Activated CD8-positive, alpha-beta memory T cell treated with anti-CD3 and anti-CD28 coated beads, Interleukin-2, amount 50 U/mL, for 24 hours (primary cell): ENCODE measurements around the gene C11orf98.
"Not testable (repeated sequence)": the region's sequence is repeated elsewhere in the genome, so short reads cannot be mapped to it uniquely, and the experiment has no call there.

ENCODE experiments used
- DNase-seq: peaks from one replicate; pipeline ENCODE4 v3.0.0-alpha.2; 2020; ENCODE audit errors: extremely low read depth

The C11orf98 gene

DNA sequence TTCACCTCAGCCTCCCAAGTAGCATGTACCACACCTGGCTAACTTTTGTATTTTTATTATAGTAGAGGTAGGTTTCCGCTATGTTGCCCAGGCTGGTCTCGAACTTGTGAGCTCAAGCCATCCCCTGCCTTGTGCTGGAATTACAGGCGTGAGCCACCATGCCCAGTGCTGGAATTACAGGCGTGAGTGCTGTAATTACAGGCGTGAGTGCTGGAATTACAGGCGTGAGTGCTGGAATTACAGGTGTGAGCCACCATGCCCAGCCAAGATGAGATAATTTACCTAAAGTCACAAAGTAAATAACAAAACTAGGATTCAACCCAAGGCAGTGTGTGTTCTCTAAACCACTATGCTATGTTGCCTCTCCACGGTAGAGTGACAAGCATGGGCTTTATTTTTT lies 17.5 kb upstream of the C11orf98 start:
- DNase-seq: no peak

DNA sequence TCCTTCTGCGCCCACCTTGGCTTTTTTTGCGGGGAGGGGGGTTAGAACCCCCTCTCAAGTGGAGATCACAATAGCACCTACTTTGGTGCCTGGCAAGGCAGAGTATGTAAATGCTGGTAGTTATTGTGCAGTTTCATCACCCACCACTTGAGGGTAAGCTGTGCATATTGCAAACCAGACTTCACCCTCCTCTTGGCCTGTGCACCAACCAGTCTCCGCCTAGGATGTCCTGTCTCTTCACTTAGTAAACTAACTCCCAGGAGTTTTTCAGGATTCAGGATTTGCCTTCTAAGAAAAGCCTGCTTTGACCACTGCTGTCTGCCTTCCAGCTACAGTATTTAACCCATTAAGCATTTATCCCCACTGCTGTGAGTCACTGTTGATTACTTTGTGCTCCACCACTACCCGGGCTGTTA lies 15.8 kb upstream of the C11orf98 start:
- no peak for DNase-seq

DNA sequence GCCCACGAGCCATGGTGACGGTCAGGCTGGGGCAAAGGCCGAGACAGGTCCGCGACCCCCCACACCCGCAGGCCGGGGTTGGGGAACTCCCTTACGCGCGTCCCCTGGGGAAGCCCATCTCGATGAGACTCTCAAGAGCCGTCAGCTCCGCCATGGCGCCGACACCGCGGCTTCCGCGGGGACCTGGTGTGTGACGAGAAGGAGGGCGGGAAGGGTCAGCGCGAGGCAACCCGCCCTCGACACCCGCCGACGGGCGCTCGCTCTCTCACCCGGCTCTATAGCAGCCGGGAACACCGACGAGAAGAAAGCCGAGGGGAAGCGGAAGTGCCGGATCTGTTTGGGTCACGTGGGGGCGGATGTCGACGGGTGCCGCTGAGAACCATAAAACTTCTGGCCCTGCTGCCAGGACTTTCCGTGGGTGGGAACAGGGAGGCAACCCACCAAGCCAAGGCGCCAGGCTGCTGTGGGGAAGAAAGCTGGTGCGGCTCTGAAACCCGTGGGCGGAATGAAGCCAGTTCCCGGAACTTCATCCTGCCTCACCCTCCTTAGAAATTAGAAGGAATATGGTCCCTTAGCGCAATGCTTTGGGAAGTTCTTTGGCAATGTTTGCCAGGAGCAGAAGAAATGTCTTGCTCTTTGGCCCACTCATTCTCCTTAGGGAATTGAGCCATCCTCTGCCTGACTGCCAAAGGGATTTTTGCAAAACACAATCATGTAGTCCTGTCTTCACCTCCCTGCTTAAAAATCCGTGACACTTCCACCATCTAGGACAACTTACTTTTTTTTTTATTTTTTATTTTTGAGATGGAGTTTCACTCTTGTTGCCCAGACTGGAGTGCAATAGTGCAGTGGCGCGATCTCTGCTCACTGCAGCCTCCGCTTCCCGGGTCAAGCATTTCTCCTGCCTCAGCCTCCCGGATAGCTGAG lies 14.0 kb upstream of the C11orf98 start, which contains the start of gene UBXN1:
Gene UBXN1, minus strand, starts transcription at position 304 of the 927 bp plus-strand sequence. Its CDS starts 150 bp downstream, at position 154.
- peak; percentile 77 for DNase-seq

DNA sequence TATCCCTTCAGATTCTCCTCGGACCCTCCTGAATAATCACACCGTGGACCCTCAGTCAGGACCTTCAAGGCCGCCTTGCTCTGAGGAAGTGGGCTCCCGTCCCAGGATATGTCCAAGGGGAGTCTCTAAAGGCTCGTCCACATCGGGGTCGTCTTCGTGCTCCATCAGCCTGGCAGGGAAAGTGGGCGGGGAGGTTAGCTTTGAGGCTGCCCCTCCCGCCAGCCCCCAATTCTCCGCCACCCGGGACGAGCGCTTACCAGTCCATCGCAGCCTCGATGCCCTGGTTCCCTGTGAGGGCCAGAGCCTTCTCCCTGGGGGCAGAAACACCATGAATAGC lies 13.4 kb upstream of the C11orf98 start:
- no peak for DNase-seq

- DNase-seq: no peak
These were observed 12.7 kb upstream of the C11orf98 start for GRCh38 chr11:62677714-62678113.

GRCh38 chr11:62677156-62677555 lies 12.1 kb upstream of the C11orf98 start:
- DNase-seq: no peak

DNA sequence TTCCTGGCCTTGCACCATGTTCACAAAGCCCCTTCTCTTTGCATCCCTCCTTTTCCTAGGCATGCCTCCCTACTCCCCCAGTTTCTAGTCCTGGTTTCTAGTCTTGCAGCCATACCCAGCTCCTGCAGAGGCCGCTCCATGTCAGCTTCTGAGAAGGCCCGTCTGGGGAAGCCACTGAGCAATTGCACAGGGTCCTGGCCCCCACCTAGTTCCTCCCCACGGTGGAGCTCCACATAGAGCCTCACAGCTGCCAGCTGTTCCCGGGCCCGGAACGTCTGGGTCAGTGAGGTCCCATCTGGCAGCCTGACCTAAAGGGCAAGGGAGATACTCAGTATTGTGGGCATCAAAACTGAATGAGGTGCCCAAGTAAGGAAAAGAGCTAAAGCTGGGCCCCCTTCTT lies 11.7 kb upstream of the C11orf98 start:
- no peak for DNase-seq

- not testable (repeated sequence) for DNase-seq
These were observed 10.4 kb upstream of the C11orf98 start for GRCh38 chr11:62675415-62675814.

GRCh38 chr11:62673196-62673525 lies 8.2 kb upstream of the C11orf98 start:
- DNase-seq: no peak

DNA sequence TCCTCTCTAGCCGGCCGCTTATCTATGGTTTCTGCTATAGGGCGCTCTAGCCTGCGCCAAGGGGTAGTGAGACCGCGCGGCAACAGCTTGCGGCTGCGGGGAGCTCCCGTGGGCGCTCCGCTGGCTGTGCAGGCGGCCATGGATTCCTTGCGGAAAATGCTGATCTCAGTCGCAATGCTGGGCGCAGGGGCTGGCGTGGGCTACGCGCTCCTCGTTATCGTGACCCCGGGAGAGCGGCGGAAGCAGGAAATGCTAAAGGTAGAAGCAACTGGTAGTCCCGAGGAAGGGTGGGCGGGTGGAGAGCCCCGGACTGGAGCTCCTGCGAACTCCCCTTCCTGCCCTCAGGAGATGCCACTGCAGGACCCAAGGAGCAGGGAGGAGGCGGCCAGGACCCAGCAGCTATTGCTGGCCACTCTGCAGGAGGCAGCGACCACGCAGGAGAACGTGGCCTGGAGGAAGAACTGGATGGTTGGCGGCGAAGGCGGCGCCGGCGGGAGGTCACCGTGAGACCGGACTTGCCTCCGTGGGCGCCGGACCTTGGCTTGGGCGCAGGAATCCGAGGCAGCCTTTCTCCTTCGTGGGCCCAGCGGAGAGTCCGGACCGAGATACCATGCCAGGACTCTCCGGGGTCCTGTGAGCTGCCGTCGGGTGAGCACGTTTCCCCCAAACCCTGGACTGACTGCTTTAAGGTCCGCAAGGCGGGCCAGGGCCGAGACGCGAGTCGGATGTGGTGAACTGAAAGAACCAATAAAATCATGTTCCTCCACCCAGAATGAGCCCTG lies 6.8 kb upstream of the C11orf98 start, which contains the start of the genes LBHD1 and UQCC3:
Gene LBHD1, minus strand, starts transcription at position 660 of the 782 bp plus-strand sequence. CDS start 2,236 bp downstream, outside the sequence.
Gene UQCC3, plus strand, starts transcription at position 66 of the 782 bp plus-strand sequence. Its CDS starts 73 bp downstream, at position 139.
- no peak for DNase-seq

DNA sequence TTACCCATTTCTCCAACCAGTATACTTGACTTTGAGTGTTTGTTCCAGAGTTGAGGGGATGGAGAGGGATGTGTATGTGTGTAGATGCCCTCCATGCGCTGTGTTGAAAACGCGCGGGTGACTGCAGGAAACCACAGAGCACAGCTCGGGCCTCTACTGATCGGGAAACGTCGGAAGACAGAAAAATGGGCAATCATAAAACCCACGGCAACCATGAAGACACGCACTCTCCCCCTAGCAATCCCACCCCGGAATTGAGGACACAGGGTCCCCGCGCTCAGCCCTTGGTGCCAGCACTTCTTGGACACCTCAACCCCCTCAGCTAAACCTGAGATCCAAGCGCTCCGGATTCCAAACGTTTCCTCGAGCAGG lies 6.2 kb upstream of the C11orf98 start:
- no peak for DNase-seq

DNA sequence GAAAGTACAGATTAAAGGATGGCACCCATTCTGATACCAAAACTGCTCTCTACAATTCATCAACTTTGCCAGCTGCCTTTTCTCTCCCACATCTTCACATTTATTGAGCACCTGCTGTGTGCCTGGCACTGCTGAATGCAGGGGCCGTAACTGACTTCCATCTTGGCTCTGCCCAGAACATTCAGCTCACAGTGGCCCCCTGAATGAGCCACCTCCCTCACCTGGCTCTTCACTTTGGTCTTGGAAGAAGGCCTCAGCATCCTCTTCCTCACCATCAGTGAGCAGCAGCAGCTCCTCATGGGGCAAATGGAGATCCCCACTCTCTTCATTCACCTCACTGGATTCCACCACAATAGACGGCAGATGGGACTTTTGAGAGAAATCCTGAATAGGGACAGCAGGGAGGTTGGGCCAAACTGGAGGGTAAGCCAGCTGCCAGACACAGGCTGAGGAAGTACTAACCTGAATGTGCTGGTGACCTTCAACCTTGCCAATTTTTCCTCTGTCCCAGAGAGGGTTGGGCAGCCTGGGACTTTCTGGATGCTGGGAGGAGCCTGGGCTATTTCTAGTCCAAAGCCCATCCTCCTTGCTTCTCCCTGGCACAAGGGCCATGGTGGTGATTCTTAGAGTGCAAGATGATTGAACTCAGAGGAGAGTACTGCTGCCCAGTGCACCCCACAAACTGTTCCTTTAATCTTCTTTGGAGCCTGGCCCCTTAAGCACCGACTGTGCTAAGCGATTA lies 4.6 kb upstream of the C11orf98 start:
- no peak for DNase-seq

GRCh38 chr11:62667460-62667859 lies 2.5 kb upstream of the C11orf98 start:
- no peak for DNase-seq

DNA sequence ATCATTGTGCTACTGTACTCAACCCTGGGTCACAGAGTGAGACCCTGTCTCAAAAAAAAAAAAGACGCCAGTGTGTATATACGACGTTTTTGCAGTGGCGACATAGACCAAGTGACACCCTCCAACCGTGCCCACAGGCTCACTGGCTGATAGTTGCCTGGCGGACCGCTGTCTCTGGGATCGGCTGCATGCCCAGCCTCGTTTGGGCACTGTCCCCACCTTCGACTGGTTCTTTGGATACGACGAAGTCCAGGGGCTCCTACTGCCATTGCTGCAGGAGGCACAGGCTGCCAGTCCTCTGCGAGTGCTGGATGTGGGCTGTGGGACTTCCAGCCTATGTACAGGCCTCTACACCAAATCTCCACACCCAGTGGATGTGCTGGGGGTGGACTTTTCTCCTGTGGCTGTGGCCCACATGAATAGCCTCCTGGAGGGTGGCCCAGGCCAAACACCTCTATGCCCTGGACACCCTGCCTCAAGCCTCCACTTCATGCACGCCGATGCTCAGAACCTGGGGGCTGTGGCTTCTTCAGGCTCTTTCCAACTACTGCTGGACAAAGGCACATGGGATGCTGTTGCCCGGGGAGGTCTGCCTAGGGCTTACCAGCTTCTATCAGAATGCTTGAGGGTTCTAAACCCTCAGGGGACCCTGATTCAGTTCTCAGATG lies 1.4 kb upstream of the C11orf98 start:
- DNase-seq: no peak

DNA sequence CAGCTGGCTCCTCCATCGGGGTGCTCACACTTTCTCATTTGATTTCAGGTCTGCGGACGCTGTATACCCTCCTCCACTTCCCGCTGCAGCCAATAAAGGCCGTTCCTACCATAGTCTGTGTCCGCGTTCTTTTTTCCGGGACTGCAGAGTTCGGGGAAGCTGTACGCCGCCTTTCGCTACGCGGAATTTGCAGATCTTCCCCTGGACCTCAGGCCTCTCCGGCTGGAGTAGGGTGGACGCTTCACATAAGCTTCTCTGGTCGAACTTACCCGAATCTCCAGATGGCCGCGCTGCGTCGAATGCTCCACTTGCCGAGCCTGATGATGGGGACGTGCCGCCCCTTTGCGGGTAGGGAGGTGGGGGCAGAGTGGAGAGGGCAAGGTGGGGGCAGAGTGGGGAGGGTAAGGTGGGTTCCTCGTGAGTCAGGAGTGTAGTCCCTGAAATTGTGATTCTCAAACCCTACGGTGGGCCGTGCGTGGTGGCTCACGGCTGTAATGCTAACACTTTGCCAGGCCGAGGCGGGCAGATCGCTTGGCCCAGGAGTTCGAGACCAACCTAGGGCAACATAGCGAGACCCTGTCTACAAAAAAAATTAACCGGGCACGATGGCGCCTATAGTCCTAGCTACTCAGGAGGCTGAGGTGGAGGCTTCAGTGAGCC lies 719 bp upstream of the C11orf98 start:
- DNase-seq: no peak

- DNase-seq: no peak
These were observed 470 bp downstream of the C11orf98 start for GRCh38 chr11:62664405-62665074.

DNA sequence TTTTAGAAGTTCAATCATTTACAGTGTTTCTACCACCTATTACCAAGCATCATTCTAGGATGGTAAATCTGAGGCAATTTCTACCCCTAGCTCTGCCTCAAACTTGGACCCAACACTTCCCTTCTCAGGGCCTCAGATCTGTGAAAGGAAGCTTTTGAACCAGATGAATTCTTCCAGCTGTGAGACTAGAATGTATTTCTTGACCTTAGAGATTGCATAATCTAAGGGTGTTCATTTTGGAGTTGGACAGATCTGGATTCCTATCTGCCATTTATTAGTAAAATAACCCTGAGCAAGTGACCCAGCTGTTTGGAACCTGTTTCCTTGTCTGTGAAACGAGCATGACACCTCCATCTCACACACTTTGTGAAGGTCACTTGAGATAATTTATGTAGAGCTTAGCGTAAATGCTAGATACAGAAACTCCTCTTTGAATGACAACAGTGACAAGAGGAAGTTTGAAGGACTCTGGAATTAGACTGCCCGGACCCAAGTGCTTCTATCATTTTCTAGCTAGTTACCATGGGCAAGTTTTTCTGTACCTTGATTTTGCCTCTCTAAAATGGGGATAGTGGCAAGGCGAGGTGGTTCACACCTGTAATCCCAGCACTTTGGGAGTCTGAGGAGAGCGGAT lies 8.1 kb downstream of the C11orf98 start:
- DNase-seq: no peak

DNA sequence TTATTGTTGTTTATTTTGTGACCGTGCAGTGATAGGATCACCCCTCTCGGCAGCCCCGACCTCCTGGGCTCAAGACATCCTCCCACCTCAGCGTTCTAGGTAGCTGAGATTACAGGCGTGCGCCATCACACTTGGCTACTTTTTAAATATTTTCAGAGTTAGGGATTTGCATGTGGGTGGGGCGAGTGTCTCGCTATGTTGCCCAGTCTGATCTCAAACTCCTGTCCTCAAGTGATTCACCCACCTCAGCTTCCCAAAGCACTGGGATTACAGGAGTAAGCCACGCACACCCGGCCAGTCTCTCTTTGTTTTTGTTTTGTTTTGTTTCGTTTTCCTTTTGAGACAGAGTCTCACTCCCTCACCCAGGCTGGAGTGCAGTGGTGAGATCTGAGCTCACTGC lies 10.7 kb downstream of the C11orf98 start:
- DNase-seq: no peak

GRCh38 chr11:62652161-62653006 lies 12.6 kb downstream of the C11orf98 start:
- no peak for DNase-seq
